HEK293T (cell line): ENCODE measurements around the gene COL26A1.
"Not testable (repeated sequence)": the region's sequence is repeated elsewhere in the genome, so short reads cannot be mapped to it uniquely, and the experiment has no call there.

Experiments used
- CTCF ChIA-PET: fragments of 350-600 bp; formaldehyde crosslinking; extraction: SDS; loops from one replicate; lab custom pipeline; 2021; ENCODE audit warnings: antibody characterized with exemption, inconsistent platforms; lab: Yijun Ruan, JAX
- POLR2A ChIA-PET: fragments of 350-600 bp; formaldehyde crosslinking; extraction: SDS; loops from one replicate; lab custom pipeline; 2020; ENCODE audit warnings: antibody characterized with exemption, inconsistent platforms; lab: Yijun Ruan, JAX
- DNase-seq: peaks from one replicate; pipeline ENCODE4 v3.0.0; 2012; ENCODE audit warnings: mixed read lengths; ENCODE audit errors: extremely low spot score
- ARNT ChIP-seq: fragments of 450-650 bp; IDR thresholded peaks from 2 replicates; pipeline ENCODE4 v1.6.1; 2017; ENCODE audit warnings: mild to moderate bottlenecking
- BHLHE40 ChIP-seq: fragments of 450-650 bp; IDR thresholded peaks from 2 replicates; pipeline ENCODE4 v1.6.1; 2016; ENCODE audit warnings: mild to moderate bottlenecking, moderate library complexity, borderline replicate concordance
- CTBP1 ChIP-seq: fragments of 450-650 bp; IDR thresholded peaks from 2 replicates; pipeline ENCODE4 v1.6.1; 2016; ENCODE audit warnings: borderline replicate concordance
- ELF4 ChIP-seq: fragments of 450-650 bp; IDR thresholded peaks from 2 replicates; pipeline ENCODE4 v1.6.1; 2017; ENCODE audit warnings: antibody characterized with exemption
- FOXA1 ChIP-seq: fragments of 450-650 bp; IDR thresholded peaks from 2 replicates; pipeline ENCODE4 v1.6.1; 2016; ENCODE audit warnings: mild to moderate bottlenecking
- FOXK2 ChIP-seq: fragments of 450-650 bp; IDR thresholded peaks from 2 replicates; pipeline ENCODE4 v1.6.1; 2016; ENCODE audit warnings: mild to moderate bottlenecking
- FOXM1 ChIP-seq: fragments of 450-650 bp; IDR thresholded peaks from 2 replicates; pipeline ENCODE4 v1.6.1; 2017; ENCODE audit warnings: mild to moderate bottlenecking, borderline replicate concordance
- HDGF ChIP-seq: fragments of 450-650 bp; IDR thresholded peaks from 2 replicates; pipeline ENCODE4 v1.6.1; 2017; ENCODE audit warnings: antibody characterized with exemption, borderline replicate concordance
- L3MBTL2 ChIP-seq: fragments of 450-650 bp; conservative IDR thresholded peaks from 2 replicates; pipeline ENCODE4 v1.6.1; 2016; ENCODE audit warnings: mild to moderate bottlenecking
- LEF1 ChIP-seq: fragments of 450-650 bp; IDR thresholded peaks from 2 replicates; pipeline ENCODE4 v1.6.1; 2017; ENCODE audit warnings: mild to moderate bottlenecking, borderline replicate concordance
- NFRKB ChIP-seq: fragments of 450-650 bp; IDR thresholded peaks from 2 replicates; pipeline ENCODE4 v1.6.1; 2016; ENCODE audit warnings: mild to moderate bottlenecking, moderate library complexity
- SP1 ChIP-seq: fragments of 450-650 bp; IDR thresholded peaks from 2 replicates; pipeline ENCODE4 v1.6.1; 2017
- SUZ12 ChIP-seq: fragments of 450-650 bp; IDR thresholded peaks from 2 replicates; pipeline ENCODE4 v1.6.1; 2016; ENCODE audit warnings: mild to moderate bottlenecking
- TARDBP ChIP-seq: fragments of 450-650 bp; IDR thresholded peaks from 2 replicates; pipeline ENCODE4 v1.6.1; 2016
- ZNF384 ChIP-seq: fragments of 450-650 bp; IDR thresholded peaks from 2 replicates; pipeline ENCODE4 v1.6.1; 2016
- TF ChIP-seq, protein P1 (sequence below): fragments of 450-650 bp; IDR thresholded peaks from 2 replicates; pipeline ENCODE4 v1.6.1; 2016

The COL26A1 gene

DNA sequence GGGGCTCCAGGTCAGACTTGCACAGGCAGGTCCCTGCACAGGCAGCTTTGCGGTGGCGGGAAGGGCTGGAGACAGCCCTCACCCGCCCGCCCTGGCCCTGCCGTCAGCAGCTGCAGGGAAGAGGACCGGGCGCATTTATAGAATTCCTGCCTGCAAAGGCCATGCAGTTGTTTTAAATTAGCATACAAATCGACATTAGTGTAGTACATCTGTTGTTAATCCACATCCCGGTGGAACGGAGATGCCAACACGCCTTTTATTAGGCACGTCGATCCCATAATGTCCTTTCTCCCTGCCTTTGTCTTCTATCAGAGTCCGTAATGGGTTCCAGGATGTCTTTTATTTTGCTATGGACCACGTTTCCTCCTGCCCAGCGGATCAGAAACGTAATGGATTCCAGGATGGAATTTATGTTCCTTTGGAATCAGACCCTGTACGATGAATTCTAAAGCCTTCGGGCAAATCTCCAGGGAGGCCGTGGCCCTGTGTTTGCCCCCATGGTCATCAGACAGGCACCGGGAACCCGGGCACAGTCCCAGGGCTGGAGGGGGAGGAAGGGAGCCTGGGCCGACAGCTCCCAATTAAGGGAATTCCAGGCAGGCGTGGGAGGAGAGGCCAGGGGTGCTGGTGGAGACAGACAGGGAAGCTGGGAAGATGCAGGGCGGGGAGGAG, 123.9 kb downstream of the COL26A1 start:
- DNase-seq, result no peak
- ChIA-PET POLR2A (interaction anchor here (0.5 kb wide), 1 partner anchor 11 kb away, joined by 3 read pairs; no protein-coding TSS in a partner anchor), CTCF (no interaction called here)
- TF ChIP-seq FOXK2 (no peak), L3MBTL2 (no peak), TARDBP (no peak), ELF4 (no peak), ARNT (no peak), HDGF (no peak), SUZ12 (no peak), LEF1 (no peak), CTBP1 (no peak), FOXM1 (no peak), FOXA1 (no peak), BHLHE40 (no peak), SP1 (no peak)
- TF ChIP-seq, protein P1, sequence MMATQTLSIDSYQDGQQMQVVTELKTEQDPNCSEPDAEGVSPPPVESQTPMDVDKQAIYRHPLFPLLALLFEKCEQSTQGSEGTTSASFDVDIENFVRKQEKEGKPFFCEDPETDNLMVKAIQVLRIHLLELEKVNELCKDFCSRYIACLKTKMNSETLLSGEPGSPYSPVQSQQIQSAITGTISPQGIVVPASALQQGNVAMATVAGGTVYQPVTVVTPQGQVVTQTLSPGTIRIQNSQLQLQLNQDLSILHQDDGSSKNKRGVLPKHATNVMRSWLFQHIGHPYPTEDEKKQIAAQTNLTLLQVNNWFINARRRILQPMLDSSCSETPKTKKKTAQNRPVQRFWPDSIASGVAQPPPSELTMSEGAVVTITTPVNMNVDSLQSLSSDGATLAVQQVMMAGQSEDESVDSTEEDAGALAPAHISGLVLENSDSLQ, result no peak

DNA sequence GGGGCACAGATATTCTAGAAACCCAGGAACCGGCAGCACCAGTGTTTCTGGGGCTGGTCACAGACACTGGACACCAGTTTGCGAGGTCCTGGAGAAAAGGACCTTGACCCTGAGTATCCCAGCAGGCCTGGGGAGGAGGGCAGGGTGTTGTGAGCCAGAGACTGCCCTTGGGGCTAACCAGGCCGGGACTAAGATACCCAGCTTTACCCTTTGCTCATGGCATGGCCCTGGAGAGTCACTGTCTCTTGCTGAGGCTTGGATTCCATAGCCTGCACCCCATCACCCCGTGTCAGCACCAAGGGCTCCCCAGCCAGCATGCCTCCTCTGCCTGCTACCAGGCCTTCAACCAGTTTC, 124.4 kb downstream of the COL26A1 start:
- TF ChIP-seq ARNT (no peak), CTBP1 (no peak), FOXM1 (no peak), NFRKB (no peak), BHLHE40 (no peak), SUZ12 (no peak)
- no peak for DNase-seq
- ChIA-PET CTCF (no interaction called here), POLR2A (interaction anchor here (0.5 kb wide), 1 partner anchor 11 kb away, joined by 3 read pairs; no protein-coding TSS in a partner anchor)

DNA sequence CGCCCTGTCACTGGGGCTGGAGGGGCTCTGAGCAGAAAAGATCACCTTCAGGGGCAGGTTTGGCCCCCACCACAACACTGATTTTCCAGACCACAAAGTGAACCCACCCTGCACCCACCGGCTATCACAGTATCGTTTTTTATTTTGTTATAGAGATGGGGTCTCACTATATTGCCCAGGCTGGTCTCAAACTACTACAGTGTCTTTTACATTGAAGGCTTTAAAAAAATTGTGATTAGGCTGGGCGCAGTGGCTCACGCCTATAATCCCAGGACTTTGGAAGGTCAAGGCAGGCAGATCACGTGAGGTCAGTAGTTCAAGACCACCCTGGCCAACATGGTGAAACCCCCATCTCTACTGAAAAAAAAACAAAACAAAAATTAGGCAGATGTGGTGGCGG, 125.1 kb downstream of the COL26A1 start:
- TF ChIP-seq ARNT, result no peak
- TF ChIP-seq FOXK2, result no peak
- TF ChIP-seq NFRKB, result no peak
- TF ChIP-seq FOXM1, result no peak
- no peak for TF ChIP-seq SUZ12
- TF ChIP-seq ZNF384, result no peak
- no peak for TF ChIP-seq CTBP1
- no peak for TF ChIP-seq FOXA1
- no peak for TF ChIP-seq BHLHE40
- TF ChIP-seq ELF4, result no peak
- TF ChIP-seq SP1, result no peak
- no peak for TF ChIP-seq LEF1
- TF ChIP-seq, protein P1, result no peak
- TF ChIP-seq TARDBP, result no peak
- no peak for TF ChIP-seq HDGF
- no peak for TF ChIP-seq L3MBTL2
- DNase-seq, result no peak
- CTCF ChIA-PET, result no interaction called here
- POLR2A ChIA-PET, result no interaction called here

DNA sequence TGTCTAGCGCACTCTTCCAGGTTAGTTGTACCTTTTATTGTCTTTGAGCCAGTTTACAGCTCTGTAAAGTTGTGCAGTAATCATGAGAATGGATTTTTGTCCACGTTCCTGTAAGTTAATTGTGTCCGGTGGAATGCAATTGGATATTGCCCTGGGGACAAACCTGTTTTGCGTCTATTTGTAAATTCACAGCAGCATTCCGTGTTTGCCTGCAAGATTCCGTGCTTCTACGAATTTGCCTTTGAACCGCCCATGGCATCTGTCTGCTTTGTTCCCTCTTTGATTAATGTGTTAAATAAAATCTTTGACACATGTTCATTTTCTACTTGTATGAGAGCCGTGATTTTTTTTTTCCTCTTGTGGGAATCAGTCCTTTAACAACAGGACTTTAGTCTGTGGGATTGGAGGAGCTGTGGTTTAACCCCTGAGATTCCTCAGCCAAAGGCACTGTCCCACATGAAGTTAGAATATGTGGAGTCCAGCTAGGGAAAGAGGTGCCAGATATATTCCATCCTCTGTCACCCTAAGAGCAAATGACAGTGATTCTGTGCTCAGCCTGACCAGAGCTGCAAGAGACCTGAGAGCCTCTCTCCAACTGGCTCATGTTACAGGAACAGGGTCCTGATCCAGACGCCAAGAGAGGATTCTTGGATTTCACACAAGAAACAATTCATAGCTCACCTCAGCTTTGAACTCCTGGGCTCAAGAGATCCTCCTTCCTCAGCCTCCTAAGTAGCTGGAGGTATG, 126.3 kb downstream of the COL26A1 start:
- no peak for DNase-seq
- POLR2A ChIA-PET, result no interaction called here

DNA sequence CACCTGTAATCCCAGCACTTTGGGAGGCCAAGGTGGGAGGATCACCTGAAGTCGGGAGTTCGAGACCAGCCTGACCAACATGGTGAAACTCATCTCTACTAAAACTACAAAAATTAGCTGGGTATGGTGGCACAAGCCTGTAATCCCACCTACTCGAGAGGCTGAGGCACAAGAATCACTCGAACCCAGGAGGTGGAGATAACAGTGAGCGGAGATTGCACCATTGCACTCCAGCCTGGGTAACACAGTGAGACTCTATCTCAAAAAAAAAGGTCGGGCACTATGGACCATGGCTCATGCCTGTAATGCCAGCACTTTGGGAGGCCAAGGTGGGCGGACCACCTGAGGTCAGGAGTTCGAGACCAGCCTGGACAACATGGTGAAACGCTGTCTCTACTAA, 127.8 kb downstream of the COL26A1 start:
- DNase-seq, CTCF ChIA-PET, POLR2A ChIA-PET: not testable (repeated sequence)

More for the DNA sequence above, 126.3 kb downstream of the COL26A1 start:
- CTCF ChIA-PET, result interaction anchor here (0.8 kb wide), 1 partner anchor 198 kb away, joined by 3 read pairs; no protein-coding TSS in a partner anchor
- TF ChIP-seq, protein P1, result peak; percentile 57
- TF ChIP-seq L3MBTL2, result no peak

DNA sequence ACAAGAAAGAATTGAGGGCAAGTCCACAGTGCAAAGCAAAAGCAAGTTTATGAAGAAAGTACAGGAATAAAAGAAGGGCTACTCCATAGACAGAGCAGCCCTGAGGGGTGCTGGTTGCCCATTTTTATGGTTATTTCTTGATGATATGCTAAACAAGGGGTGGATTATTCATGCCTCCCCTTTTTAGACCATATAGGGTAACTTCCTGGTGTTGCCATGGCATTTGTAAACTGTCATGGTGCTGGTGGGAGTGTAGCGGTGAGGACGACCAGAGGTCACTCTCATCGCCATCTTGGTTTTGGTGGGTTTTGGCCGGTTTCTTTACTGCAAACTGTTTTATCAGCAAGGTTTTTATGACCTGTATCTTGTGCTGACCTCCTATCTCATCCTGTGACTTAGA, 128.8 kb downstream of the COL26A1 start:
- POLR2A ChIA-PET, CTCF ChIA-PET, DNase-seq: not testable (repeated sequence)
